Spleen (tissue), 7 donors: ENCODE data around the gene ATP2B1.

Experiments
- CTCF ChIP-seq, 11 experiments: fragments of 200-600 bp in 7 of 11; fragments of 450-650 bp in 4 of 11; sonication (generic) in 4 of 11; IDR thresholded peaks in 8 of 11; conservative IDR thresholded peaks in 3 of 11; 1 replicate in 7 of 11; 2 replicates in 4 of 11; pipeline versions ENCODE4 v1.4.0 to v1.8.0; 2016 to 2021; ENCODE audit warnings: antibody characterized with exemption in 11 of 11, inconsistent platforms in 4 of 11, mild to moderate bottlenecking in 1 of 11
- POLR2A ChIP-seq, 3 donors: fragments of 450-650 bp; IDR thresholded peaks; one replicate each; pipeline ENCODE4 v1.5.1; 2017; ENCODE audit warnings: antibody characterized with exemption in 3 of 3, mild to moderate bottlenecking in 1 of 3
- donor health status: DM: no; HTN: no; CAD: no; lungs with moderate emphysema.
- donor health status: DM: no; HTN: no; CAD: no.
- donor health status: DM: no; HTN: no; CAD: no.

GRCh38 chr12:89756194-89756584 lies 47.6 kb upstream of the ATP2B1 start:
- TF ChIP-seq CTCF (IDR thresholded peaks at IDR 0.05 in 8 of 11, conservative IDR thresholded peaks at IDR 0.05 in 3 of 11) (no peak), POLR2A (IDR thresholded peaks at IDR 0.05) (no peak)
